Measurements from ENCODE around the gene KIAA1217.

- TF ChIP-seq POLR2AphosphoS5 (IDR thresholded peaks at IDR 0.05; ENCODE audit: low read depth, low read length): no peak
- no peak for TF ChIP-seq TAF1 (IDR thresholded peaks at IDR 0.05; ENCODE audit: borderline replicate concordance, insufficient read depth, low read length)
Measured at GRCh38 chr10:24305551-24306506, 96.9 kb downstream of the KIAA1217 start.

Measured in PFSK-1 (cell line).